NOMO-1 (cell line): ENCODE results near the gene ATP8B3.

Experiments
- DNase-seq, 2 experiments: peaks; one replicate each; lab custom pipeline; 2025; ENCODE audit not compliant: unreplicated experiment in 2 of 2; lab: John Stamatoyannopoulos, UW

Gene ATP8B3

DNA sequence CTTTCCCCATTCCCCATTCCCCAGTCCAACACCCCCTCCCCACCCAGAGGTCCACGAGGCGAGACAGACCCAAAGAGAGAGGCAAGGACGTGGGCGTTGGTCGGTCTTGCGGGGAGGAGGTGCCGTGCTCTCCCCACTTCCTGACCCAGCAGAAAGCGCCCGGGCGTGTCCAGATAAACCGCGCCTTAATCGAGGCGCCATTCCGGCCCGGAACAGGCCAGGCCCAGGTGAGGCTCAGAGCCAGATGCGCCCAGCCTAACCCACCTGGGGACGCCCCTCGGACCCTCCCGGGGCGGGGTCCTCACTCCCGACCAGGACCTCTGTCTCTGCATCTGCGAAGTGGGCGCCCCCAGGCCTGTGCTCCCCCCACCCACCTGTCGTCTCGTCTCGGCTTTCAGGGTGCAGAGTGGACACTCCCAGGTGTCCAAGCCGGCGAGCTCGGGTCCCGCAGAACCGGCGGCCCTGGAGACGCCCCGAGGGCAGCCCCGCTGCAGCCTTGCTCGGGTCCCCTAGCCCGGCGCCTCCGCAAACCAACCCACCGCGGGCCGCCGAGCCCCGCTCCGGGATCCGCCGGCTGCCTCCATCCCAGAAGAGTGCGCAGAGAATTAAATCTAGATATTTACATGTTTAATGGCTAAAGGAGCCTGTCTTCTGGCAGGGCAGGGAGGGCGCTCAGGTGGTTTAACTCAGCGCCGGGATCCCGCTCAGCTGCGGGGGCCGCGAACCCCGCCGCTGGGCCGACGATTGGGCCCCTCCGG is 63.8 kb downstream of the ATP8B3 start:
- DNase-seq, result no peak

DNA sequence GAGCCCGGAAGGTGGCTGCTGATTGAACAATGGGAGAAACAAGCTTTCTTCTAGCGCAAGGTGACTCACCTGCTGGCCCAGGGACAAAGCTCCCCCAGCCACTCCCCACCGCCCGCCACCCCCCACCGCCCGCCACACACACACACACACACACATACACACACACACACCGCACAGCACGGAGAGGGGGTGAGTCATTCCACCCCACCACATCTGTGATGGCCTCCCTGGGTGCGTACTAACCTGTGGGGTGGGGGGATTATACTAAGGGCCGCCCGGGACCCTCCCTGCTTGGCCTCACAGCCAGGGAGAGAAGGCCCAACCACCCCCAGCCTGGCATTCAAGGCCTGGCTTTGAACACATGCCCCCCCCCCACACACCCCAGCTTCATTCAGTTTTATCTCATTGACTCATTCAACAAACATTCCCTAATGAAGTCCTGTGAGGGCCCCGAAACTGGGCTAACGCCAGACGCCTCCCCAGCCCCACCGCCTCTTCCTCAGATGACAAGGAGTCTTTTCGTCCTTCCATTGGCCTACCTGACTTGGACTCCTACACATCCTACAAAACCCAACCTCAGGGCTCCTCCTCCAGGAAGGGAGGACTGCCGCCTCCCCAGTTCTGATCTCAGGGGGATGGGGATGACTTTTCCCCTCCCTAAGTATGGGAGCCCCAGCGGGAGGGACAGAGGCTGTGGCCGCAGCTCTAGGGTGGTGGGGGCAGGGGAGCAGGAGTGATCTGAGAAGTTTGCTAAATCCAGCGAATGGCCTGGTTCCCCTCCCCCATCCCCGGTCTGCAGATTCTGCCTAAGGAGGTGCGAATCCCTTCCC is 64.6 kb downstream of the ATP8B3 start:
- DNase-seq, result no peak

DNA sequence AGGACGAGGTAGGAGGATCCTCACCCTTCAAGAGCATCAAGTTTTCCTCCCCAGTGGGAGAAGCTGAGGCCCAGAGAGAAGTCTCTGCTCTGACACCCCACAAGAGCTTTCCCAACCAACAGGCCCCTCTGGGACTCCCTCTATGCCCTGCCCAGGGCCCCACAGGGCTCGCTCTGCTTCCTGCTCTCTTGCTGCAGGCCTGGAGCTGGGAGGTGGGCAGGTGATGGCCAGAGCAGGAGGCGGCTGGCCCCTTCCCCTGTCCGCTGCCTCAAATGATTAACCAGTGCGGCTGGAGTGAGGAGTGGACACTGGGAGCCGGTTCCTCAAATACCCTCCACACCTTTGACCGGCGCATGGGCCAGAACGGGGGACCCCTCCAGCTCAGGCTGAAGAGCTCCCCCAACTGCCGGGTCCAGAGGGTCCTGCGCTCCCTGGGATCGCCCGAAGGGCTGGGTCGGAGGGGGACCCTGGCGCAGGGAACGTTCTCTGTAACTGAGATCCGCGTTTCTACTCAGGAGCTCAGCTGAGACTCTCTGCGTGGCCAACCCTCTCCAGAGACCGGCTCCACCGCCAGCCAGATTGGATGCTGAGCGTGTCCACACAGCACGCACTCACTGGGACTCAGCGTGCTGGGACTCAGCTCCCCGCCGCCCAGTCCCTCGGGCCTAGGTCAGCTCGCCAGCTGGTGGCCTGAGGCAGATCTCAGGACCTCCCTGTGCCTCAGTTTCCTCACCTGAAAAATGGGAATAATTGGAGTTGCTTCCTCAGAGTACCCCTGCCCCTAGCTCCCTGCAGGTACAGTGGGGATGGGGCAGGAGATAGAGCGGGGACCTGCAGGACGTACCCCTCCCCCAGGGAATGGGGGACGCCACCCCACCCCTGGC is 65.4 kb downstream of the ATP8B3 start:
- DNase-seq, result no peak

DNA sequence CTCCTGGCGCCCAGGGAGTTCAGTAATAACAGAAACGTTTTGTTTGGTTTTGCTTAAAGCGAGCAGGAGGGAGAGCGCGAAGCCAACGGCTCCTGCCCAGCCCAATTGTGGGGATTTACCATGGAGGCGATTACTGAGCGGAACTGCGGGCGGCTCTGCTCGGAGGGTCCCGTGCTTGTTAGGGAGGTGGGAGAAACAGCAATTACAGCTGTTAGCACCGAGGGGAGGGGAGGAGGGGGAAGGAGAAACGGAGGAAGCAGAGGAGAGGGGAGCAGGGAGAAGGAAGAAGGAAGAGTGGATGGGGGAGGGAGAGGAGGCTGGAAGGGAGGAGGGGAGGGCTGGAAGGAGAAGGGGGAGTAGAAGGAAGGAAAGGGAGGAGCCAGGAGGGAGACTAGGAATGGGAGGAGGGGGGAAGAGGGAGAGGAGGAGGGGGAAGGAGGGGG is 66.5 kb downstream of the ATP8B3 start:
- DNase-seq, result no peak

DNA sequence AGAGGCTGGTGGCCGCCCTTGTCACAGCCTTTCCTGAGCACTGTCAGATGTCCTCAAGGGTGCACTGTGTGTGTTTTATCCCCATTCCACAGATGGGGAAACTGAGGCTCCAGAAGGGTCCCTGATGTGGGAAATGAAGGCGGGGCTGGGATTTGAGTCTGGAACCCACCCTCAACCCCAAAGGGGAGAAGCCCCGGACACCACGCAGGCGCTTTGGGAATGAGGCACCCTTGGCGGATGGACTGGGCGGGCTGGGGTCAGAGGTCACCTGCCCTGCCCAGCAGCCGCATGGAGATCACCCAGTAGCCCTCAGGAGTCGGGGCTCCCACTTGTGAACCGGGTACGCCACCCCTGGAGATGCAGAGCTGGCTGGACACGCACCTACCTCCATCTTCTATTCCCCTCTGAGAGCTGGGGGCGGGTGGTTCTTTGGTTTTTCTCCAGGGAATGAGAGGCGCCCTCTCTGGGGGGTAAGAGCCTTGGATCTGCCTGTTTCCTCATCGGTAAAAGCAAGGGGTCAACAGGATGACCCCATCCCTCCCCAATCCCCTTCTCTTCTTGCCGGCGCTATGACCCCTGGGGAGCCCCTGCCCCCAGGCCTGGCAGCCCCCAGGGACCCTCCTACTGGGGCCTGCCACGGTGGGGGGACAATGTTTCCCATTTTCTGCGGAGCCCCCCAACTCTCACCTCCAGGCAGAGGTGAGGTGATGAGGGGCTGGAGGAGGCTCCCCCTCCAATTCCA is 67.1 kb downstream of the ATP8B3 start:
- DNase-seq, result no peak

GRCh38 chr19:1744133-1744665 is 67.9 kb downstream of the ATP8B3 start:
- DNase-seq, result no peak

DNA sequence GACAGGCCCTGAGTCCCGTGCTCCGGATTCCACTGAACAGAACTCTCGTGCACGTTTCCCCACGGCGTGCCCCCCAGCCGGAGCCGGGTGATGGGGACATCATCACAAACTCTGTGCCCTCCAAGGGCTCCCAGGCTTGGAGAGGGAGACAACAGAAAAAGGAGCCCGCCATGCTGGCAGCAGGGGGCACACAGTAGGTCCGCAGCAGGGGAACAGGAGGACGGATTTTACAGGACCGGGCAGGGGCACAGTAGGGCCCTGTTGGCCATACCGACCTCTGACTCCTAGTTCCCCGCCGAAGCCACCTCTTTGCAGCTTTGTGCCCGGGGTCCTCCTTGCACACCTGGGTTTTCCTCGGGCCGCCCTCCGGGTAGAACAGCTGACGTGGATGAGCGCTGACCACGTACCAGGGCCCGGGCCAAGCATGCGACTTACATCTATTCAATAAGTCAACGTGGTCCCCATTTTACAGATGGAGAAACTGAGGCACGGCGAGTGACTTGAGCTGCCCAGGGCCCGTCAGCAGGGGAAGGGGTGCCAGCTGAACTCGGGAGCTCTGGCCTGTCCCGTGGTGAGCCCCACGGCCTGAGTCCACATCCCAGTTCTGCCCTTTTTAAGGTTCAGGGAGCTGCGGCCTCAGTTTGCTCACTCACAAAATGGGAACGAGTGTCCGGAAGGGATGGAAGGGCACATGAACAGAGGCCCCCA is 68.9 kb downstream of the ATP8B3 start:
- no peak for DNase-seq

- no peak for DNase-seq
Observed at GRCh38 chr19:1739960-1740629, 72.0 kb downstream of the ATP8B3 start.

DNA sequence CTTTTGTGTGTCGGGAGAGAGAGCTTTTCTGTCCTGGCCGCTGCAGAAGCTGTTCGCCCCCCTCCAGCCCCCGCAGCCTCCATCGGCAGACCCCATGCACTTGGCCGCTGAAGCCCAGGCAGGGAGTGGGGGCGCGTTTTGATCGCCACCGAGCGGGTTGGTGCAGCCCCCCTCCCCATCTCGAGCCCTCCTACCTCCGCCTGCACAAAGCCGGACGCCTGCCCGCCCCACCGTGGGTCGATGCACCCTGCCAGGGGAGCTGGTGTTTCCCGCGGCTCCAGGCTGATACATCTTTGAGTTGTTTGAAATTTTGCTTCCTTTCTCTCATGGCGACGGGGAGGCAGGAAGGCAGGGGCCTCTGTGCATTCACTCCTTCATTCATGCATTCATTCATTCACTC is 75.1 kb downstream of the ATP8B3 start:
- DNase-seq, result no peak

GRCh38 chr19:1736280-1736679 is 75.8 kb downstream of the ATP8B3 start:
- DNase-seq, result no peak

DNA sequence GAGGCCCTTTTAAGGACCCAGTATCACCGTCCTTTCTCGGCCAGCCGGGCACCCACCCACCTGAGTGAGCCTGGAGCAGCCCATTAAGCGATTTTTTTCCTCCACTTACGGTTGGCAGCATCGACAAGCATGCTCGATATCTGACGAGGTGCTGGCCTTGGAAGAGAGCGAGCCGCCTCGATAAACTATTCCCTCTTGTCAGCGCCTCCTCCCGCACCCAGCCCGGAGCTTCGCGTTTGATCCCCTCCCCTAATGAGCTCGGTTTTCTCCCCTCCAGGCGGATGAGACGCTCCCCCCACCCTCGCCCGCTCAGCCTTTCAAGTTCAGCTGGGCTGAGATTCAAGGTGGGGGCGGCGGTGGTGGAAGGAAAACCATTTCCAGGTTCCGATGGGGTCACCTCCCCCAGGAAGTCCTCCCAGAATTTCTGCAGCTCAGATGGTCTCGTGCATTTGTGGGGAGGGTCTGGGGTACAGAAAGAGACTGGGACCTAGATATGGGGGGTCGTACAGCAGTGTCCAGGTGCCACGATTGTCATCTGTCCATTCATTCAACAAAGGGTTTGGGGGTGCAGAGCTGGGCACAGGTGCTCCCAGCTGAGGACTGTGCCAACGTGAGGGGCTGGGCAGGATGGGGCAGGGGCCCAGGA is 77.6 kb downstream of the ATP8B3 start:
- DNase-seq, result no peak
